Measurements from ENCODE around the gene MEST.
A peak's percentile ranks its signal among the peaks of the same experiment; 100 is the strongest.

Gene MEST

DNA sequence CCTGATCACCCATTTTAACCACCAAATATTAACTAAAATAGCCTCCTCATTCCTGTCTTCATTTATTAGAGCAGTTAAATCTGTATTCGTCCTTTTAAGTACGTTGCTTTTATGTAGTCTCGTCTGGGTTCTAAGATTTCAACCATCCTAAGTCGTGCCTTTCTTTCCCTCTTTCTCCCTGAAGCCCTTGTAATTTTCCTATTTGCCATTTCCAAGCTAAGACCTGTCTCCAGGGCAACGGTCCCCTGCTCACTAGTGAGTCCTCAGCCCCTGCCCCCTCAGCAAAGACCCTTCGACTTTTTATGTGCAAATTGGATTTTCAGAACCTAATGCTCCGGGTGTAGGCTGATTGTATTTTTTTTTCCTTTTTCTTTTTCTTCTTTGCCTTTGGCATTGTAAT, 16.1 kb upstream of the MEST start:
- no peak overlapping the region for H2AK5ac ChIP-seq (ENCODE audit: low read depth, low read length)
- peaks cover 5 to 19% of the 10 kb centered on the region in 2 donors for H3K4me1 ChIP-seq (ENCODE audit: control insufficient read depth in 2 of 2, insufficient read depth in 1 of 2, low read depth in 1 of 2, low read length in 2 of 2)
- no CpG with 5 or more reads among the region's 7 CpGs for WGBS, 2 donors (ENCODE audit: extremely low coverage in 2 of 2, insufficient read length in 2 of 2, insufficient replicate concordance in 1 of 2)
- no peaks in the 10 kb centered on the region for H3K36me3 ChIP-seq (replicated peaks in 1 of 2; ENCODE audit: control insufficient read depth in 2 of 2, insufficient read depth in 2 of 2, low read length in 2 of 2)
- H4K8ac ChIP-seq (ENCODE audit: low read depth, low read length) = no peak overlapping the region
- no peak overlapping the region for H2BK15ac ChIP-seq (ENCODE audit: low read length)
- no peak overlapping the region for H3K23ac ChIP-seq (ENCODE audit: low read depth, low read length, poor library complexity)
- no peaks in the 10 kb centered on the region for H3K27me3 ChIP-seq (ENCODE audit: control insufficient read depth in 3 of 3, insufficient read depth in 3 of 3, low read depth in 1 of 3, low read length in 3 of 3)
- no peak overlapping the region for H3K9ac ChIP-seq (ENCODE audit: low read depth, low read length, poor library complexity)
- no peak overlapping the region for H2BK120ac ChIP-seq (ENCODE audit: low read depth, low read length)
- H3K4me3 ChIP-seq (ENCODE audit: low read length in 2 of 2) = no peak overlapping the region
- no peak overlapping the region for H3K4me2 ChIP-seq (ENCODE audit: insufficient read depth, low read length, poor library complexity, severe bottlenecking)
- no peak overlapping the region for H3K18ac ChIP-seq (ENCODE audit: low read length)
- no peak overlapping the region for H3K4ac ChIP-seq (ENCODE audit: low read length)
- H2BK5ac ChIP-seq (ENCODE audit: low read length) = no peak overlapping the region
- peaks cover 4 to 8% of the 10 kb centered on the region in 2 donors for H3K9me3 ChIP-seq (replicated peaks in 1 of 2; ENCODE audit: control insufficient read depth in 2 of 2, insufficient read depth in 1 of 2, low read depth in 1 of 2, low read length in 2 of 2)
- H4K91ac ChIP-seq (ENCODE audit: low read depth, low read length, poor library complexity) = no peak overlapping the region
- DNase-seq (ENCODE audit: low spot score) = no peak
- no peak overlapping the region for H2BK12ac ChIP-seq (ENCODE audit: low read length)
- peak overlapping the region; percentile 74 for H2AFZ ChIP-seq (ENCODE audit: low read length)
- H3K27ac ChIP-seq (replicated peaks; ENCODE audit: low read length) = no peak overlapping the region
- H3K79me1 ChIP-seq (ENCODE audit: low read depth, low read length) = no peaks in the 10 kb centered on the region
- H3K14ac ChIP-seq (ENCODE audit: low read length) = no peak overlapping the region

DNA sequence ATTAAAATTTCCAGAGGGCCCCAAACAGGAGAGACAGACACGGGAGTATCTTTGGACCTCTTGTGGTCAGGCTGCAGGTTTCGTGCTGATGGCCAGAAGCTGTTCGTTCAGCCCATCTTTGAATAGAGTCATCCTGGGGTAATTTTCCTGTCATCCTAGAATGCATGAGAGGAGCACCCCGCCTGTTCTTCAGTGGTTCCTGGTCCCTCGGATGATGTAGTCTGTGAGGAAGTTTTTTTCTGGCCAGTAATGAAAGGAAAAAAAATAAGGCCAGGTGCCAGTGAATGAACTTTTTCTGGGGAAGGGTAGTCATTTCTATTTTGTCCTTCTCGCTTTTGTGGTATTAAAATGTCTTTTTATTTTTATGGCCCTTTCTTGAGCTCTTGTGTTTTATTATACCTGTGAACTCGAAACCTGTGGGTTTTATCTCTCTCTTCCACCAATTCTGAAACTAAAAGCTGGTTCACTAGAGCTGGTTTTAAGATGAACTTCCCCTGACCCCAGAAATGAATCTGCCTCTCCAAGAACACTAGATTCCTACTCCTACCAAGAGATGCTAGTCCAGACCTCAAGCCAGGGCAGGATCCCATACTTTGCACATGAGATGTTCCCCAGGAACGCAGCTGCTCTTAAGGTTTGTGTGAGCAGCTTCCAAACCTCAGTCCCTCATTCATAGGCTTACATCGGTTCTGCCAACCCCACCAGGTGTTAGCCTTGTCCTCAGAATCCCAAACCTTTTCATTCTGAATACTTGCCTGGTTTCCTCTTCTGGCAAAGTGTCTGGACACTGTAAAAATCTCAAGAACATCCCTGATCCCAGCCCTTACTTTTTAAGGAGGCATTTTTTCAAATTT, 15.4 kb upstream of the MEST start:
- no CpG with 5 or more reads among the region's 9 CpGs for WGBS, 2 donors (ENCODE audit: extremely low coverage in 2 of 2, insufficient read length in 2 of 2, insufficient replicate concordance in 1 of 2)
- Histone ChIP-seq H3K27ac (replicated peaks; ENCODE audit: low read length) (no peak overlapping the region), H2AK5ac (ENCODE audit: low read depth, low read length) (no peak overlapping the region), H3K79me1 (ENCODE audit: low read depth, low read length) (no peaks in the 10 kb centered on the region), H3K36me3 (replicated peaks in 1 of 2; ENCODE audit: control insufficient read depth in 2 of 2, insufficient read depth in 2 of 2, low read length in 2 of 2) (no peaks in the 10 kb centered on the region), H4K91ac (ENCODE audit: low read depth, low read length, poor library complexity) (no peak overlapping the region), H2BK120ac (ENCODE audit: low read depth, low read length) (no peak overlapping the region), H3K4me1 (ENCODE audit: control insufficient read depth in 2 of 2, insufficient read depth in 1 of 2, low read depth in 1 of 2, low read length in 2 of 2) (peaks cover 5 to 19% of the 10 kb centered on the region in 2 donors), H3K4me2 (ENCODE audit: insufficient read depth, low read length, poor library complexity, severe bottlenecking) (no peak overlapping the region), H2BK5ac (ENCODE audit: low read length) (no peak overlapping the region), H3K4ac (ENCODE audit: low read length) (no peak overlapping the region), H3K27me3 (ENCODE audit: control insufficient read depth in 3 of 3, insufficient read depth in 3 of 3, low read depth in 1 of 3, low read length in 3 of 3) (no peaks in the 10 kb centered on the region), H3K14ac (ENCODE audit: low read length) (no peak overlapping the region), H3K4me3 (ENCODE audit: low read length in 2 of 2) (no peak overlapping the region), H3K23ac (ENCODE audit: low read depth, low read length, poor library complexity) (no peak overlapping the region), H3K9me3 (replicated peaks in 1 of 2; ENCODE audit: control insufficient read depth in 2 of 2, insufficient read depth in 1 of 2, low read depth in 1 of 2, low read length in 2 of 2) (peaks cover 4 to 8% of the 10 kb centered on the region in 2 donors), H3K9ac (ENCODE audit: low read depth, low read length, poor library complexity) (no peak overlapping the region), H2BK12ac (ENCODE audit: low read length) (no peak overlapping the region), H3K18ac (ENCODE audit: low read length) (peak overlapping the region; percentile 27), H2AFZ (ENCODE audit: low read length) (peak overlapping the region; percentile 74), H2BK15ac (ENCODE audit: low read length) (no peak overlapping the region), H4K8ac (ENCODE audit: low read depth, low read length) (no peak overlapping the region)
- DNase-seq (ENCODE audit: low spot score) = no peak

DNA sequence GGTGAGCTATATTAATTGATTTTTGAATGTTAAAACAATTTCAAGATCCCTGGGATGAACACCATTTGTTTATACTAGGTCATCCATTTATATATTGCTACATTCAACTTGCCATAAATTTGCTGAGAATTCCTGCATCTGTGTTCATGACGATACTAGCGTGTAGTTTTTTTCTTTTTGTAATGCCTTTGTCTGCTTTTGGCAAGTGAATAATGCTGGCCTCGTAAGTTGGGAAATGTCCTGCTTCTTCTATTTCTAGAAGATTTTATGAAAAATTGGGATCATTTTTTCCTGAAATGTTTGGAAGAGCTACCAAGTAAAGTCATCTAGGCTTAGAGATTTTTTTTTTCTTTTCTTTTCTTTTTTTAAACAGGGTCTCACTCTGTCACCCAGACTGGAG, 12.9 kb upstream of the MEST start:
- Histone ChIP-seq H3K23ac (ENCODE audit: low read depth, low read length, poor library complexity) (no peak overlapping the region), H3K18ac (ENCODE audit: low read length) (no peak overlapping the region), H3K9ac (ENCODE audit: low read depth, low read length, poor library complexity) (no peak overlapping the region), H3K4me3 (ENCODE audit: low read length in 2 of 2) (no peak overlapping the region), H3K27ac (replicated peaks; ENCODE audit: low read length) (no peak overlapping the region), H2BK15ac (ENCODE audit: low read length) (no peak overlapping the region), H4K8ac (ENCODE audit: low read depth, low read length) (no peak overlapping the region), H3K4me2 (ENCODE audit: insufficient read depth, low read length, poor library complexity, severe bottlenecking) (no peak overlapping the region), H2BK12ac (ENCODE audit: low read length) (no peak overlapping the region), H3K79me1 (ENCODE audit: low read depth, low read length) (no peaks in the 10 kb centered on the region), H2BK120ac (ENCODE audit: low read depth, low read length) (no peak overlapping the region), H3K36me3 (replicated peaks in 1 of 2; ENCODE audit: control insufficient read depth in 2 of 2, insufficient read depth in 2 of 2, low read length in 2 of 2) (no peaks in the 10 kb centered on the region), H3K14ac (ENCODE audit: low read length) (no peak overlapping the region), H2AK5ac (ENCODE audit: low read depth, low read length) (no peak overlapping the region), H3K27me3 (ENCODE audit: control insufficient read depth in 3 of 3, insufficient read depth in 3 of 3, low read depth in 1 of 3, low read length in 3 of 3) (no peaks in the 10 kb centered on the region), H2AFZ (ENCODE audit: low read length) (no peak overlapping the region), H3K9me3 (replicated peaks in 1 of 2; ENCODE audit: control insufficient read depth in 2 of 2, insufficient read depth in 1 of 2, low read depth in 1 of 2, low read length in 2 of 2) (peaks cover 4 to 8% of the 10 kb centered on the region in 2 donors), H4K91ac (ENCODE audit: low read depth, low read length, poor library complexity) (no peak overlapping the region), H3K4ac (ENCODE audit: low read length) (no peak overlapping the region), H2BK5ac (ENCODE audit: low read length) (no peak overlapping the region), H3K4me1 (ENCODE audit: control insufficient read depth in 2 of 2, insufficient read depth in 1 of 2, low read depth in 1 of 2, low read length in 2 of 2) (peaks cover 8 to 19% of the 10 kb centered on the region in 2 donors)
- no peak for DNase-seq (ENCODE audit: low spot score)
- WGBS, 2 donors (ENCODE audit: extremely low coverage in 2 of 2, insufficient read length in 2 of 2, insufficient replicate concordance in 1 of 2) = no CpG with 5 or more reads among the region's 3 CpGs

DNA sequence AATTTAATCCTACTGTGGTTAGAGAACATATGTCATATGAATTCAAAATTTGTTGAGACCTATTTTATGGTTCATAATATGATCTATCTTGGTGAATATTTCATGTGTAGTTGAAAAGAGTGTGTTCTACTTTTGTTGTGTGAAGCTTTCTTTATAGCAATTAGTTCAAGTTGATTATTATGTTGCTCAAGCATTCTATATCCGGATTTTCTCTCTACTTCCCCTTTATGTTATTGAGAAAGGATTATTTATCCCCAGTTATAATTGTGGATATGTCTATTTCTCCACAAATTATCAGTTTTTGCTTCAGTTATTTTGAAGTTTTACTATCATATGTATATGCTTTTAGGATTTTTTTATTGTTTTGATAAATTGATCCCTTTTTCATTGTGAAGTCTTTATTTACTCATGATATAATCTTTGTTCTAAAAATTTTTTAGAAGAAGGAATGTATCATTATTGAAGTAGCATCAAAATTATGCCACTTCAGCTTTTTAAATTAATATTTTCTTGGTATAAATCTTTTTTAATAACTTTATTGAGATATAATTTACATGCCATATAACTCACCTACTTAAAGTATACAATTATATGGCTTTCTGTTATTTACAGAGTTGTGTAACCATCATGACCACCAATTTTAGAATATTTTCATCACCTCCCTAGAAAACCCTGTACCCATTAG, 12.0 kb upstream of the MEST start:
- DNase-seq (ENCODE audit: low spot score) = no peak
- Histone ChIP-seq H2AK5ac (ENCODE audit: low read depth, low read length) (no peak overlapping the region), H3K14ac (ENCODE audit: low read length) (no peak overlapping the region), H4K8ac (ENCODE audit: low read depth, low read length) (no peak overlapping the region), H2BK5ac (ENCODE audit: low read length) (no peak overlapping the region), H2BK120ac (ENCODE audit: low read depth, low read length) (no peak overlapping the region), H4K91ac (ENCODE audit: low read depth, low read length, poor library complexity) (no peak overlapping the region), H2BK15ac (ENCODE audit: low read length) (no peak overlapping the region), H3K4me2 (ENCODE audit: insufficient read depth, low read length, poor library complexity, severe bottlenecking) (no peak overlapping the region), H3K79me1 (ENCODE audit: low read depth, low read length) (no peaks in the 10 kb centered on the region), H3K18ac (ENCODE audit: low read length) (no peak overlapping the region), H3K23ac (ENCODE audit: low read depth, low read length, poor library complexity) (no peak overlapping the region), H3K9ac (ENCODE audit: low read depth, low read length, poor library complexity) (no peak overlapping the region), H3K4ac (ENCODE audit: low read length) (no peak overlapping the region), H3K4me3 (ENCODE audit: low read length in 2 of 2) (no peak overlapping the region), H2BK12ac (ENCODE audit: low read length) (no peak overlapping the region), H3K27me3 (ENCODE audit: control insufficient read depth in 3 of 3, insufficient read depth in 3 of 3, low read depth in 1 of 3, low read length in 3 of 3) (no peaks in the 10 kb centered on the region), H3K27ac (replicated peaks; ENCODE audit: low read length) (no peak overlapping the region), H3K9me3 (replicated peaks in 1 of 2; ENCODE audit: control insufficient read depth in 2 of 2, insufficient read depth in 1 of 2, low read depth in 1 of 2, low read length in 2 of 2) (peaks cover 4 to 8% of the 10 kb centered on the region in 2 donors), H3K4me1 (ENCODE audit: control insufficient read depth in 2 of 2, insufficient read depth in 1 of 2, low read depth in 1 of 2, low read length in 2 of 2) (peaks cover 8 to 19% of the 10 kb centered on the region in 2 donors), H3K36me3 (replicated peaks in 1 of 2; ENCODE audit: control insufficient read depth in 2 of 2, insufficient read depth in 2 of 2, low read length in 2 of 2) (no peaks in the 10 kb centered on the region), H2AFZ (ENCODE audit: low read length) (no peak overlapping the region)
- WGBS, 2 donors (ENCODE audit: extremely low coverage in 2 of 2, insufficient read length in 2 of 2, insufficient replicate concordance in 1 of 2) = no CpG with 5 or more reads among the region's 1 CpG

All from neuronal stem cell (in vitro differentiated cells).